Keratinocyte (primary cell): Measurements from ENCODE around the gene TBCD. TPM values are rescaled to one million over a fixed set of nuclear protein-coding genes. Genes with fewer than 3 reads are reported as not detected.

Source experiments
- DNase-seq: peaks from one replicate; pipeline ENCODE4 v3.0.0-alpha.2; 2011; ENCODE audit warnings: low read depth, missing footprints, low spot score
- FAIRE-seq: peaks from 2 replicates; lab custom pipeline; 2011; peaks lifted over from hg19 to GRCh38; lab: Jason Lieb, UNC
- H2AFZ ChIP-seq: 2 replicates; pipeline ENCODE4 v1.6.0; 2012; ENCODE audit warnings: low read length, control low read depth, inconsistent platforms; ENCODE audit not compliant: control insufficient read depth
- H3K27ac ChIP-seq: 2 replicates; pipeline ENCODE4 v1.5.1; 2011; ENCODE audit warnings: low read length; ENCODE audit not compliant: control insufficient read depth, insufficient read depth
- H3K27me3 ChIP-seq: 3 replicates; pipeline ENCODE4 v1.6.0; 2011; ENCODE audit warnings: low read length; ENCODE audit not compliant: control insufficient read depth, insufficient read depth; ENCODE audit errors: extremely low read depth
- H3K36me3 ChIP-seq, 2 experiments: 2 replicates in 1 of 2; 3 replicates in 1 of 2; pipeline ENCODE4 v1.5.1; 2011; ENCODE audit warnings: low read length in 2 of 2, mild to moderate bottlenecking in 1 of 2; ENCODE audit not compliant: control insufficient read depth in 2 of 2, insufficient read depth in 2 of 2; ENCODE audit errors: extremely low read depth in 1 of 2
- H3K4me1 ChIP-seq: 3 replicates; pipeline ENCODE4 v1.5.1; 2011; ENCODE audit warnings: low read length; ENCODE audit not compliant: control insufficient read depth, insufficient read depth; ENCODE audit errors: extremely low read depth
- H3K4me2 ChIP-seq: 3 replicates; pipeline ENCODE4 v1.6.0; 2011; ENCODE audit warnings: low read depth, low read length; ENCODE audit not compliant: control insufficient read depth, insufficient read depth; ENCODE audit errors: extremely low read depth
- H3K4me3 ChIP-seq, 3 experiments: fragments of 200-600 bp in 1 of 3; sonication (generic) in 1 of 3; 2 replicates in 2 of 3; 3 replicates in 1 of 3; pipeline ENCODE4 v1.5.1; 2011 to 2016; ENCODE audit warnings: low read length in 3 of 3, mild to moderate bottlenecking in 3 of 3, control low read depth in 2 of 3, inconsistent platforms in 1 of 3, low read depth in 1 of 3, mixed read lengths in 1 of 3, mixed run types in 1 of 3, moderate library complexity in 1 of 3; ENCODE audit not compliant: control insufficient read depth in 2 of 3, insufficient read depth in 2 of 3; ENCODE audit errors: extremely low read depth in 1 of 3
- H3K79me2 ChIP-seq: 2 replicates; pipeline ENCODE4 v1.6.0; 2012; ENCODE audit warnings: low read length; ENCODE audit not compliant: control insufficient read depth, insufficient read depth
- H3K9ac ChIP-seq: 3 replicates; pipeline ENCODE4 v1.6.0; 2011; ENCODE audit warnings: low read length; ENCODE audit not compliant: control insufficient read depth, insufficient read depth; ENCODE audit errors: extremely low read depth
- H3K9me1 ChIP-seq: 3 replicates; pipeline ENCODE4 v1.6.0; 2011; ENCODE audit warnings: low read length; ENCODE audit not compliant: control insufficient read depth, insufficient read depth; ENCODE audit errors: extremely low read depth
- H3K9me3 ChIP-seq: 2 replicates; pipeline ENCODE4 v1.5.1; 2012; ENCODE audit warnings: low read depth, low read length; ENCODE audit not compliant: control insufficient read depth
- H4K20me1 ChIP-seq: 3 replicates; pipeline ENCODE4 v1.6.0; 2011; ENCODE audit warnings: low read length; ENCODE audit not compliant: control insufficient read depth, insufficient read depth; ENCODE audit errors: extremely low read depth
- EZH2 ChIP-seq: IDR thresholded peaks from one replicate; pipeline ENCODE4 v1.6.1; 2012; ENCODE audit warnings: inconsistent platforms, mild to moderate bottlenecking, low read length, moderate library complexity
- dilution Hi-C: fragments of 300-500 bp; cut with MboI; formaldehyde crosslinking; loops from one replicate; pipeline ENCODE4 v1.7.0; 2020; ENCODE audit warnings: low sequenced_read_pairs; ENCODE audit not compliant: extremely low pct_ligation_motif_present
- polyA plus RNA-seq, 5 experiments: library from polyadenylated mRNA; depleted of rRNA in 3 of 5; stranded (reverse) in 3 of 5; stranded (forward) in 1 of 5; unstranded in 1 of 5; fragments of >200 nt; gene quantifications; 1 replicate in 1 of 5; 2 replicates in 3 of 5; 3 replicates in 1 of 5; pipeline versions ENCODE4 v1.2.1 to v1.2.3, GENCODE V29; 2011 to 2012; ENCODE audit warnings: missing spikeins in 2 of 5, low read depth in 1 of 5, low replicate concordance in 1 of 5
- TF ChIP-seq, protein P1 (sequence below), 3 experiments: IDR thresholded peaks in 1 of 3; conservative IDR thresholded peaks in 1 of 3; optimal IDR thresholded peaks in 1 of 3; 2 replicates in 2 of 3; 3 replicates in 1 of 3; pipeline versions ENCODE3 to v1.5.1; 2011; ENCODE audit warnings: low read length in 3 of 3, mild to moderate bottlenecking in 3 of 3, moderate library complexity in 2 of 3, control low read depth in 1 of 3, inconsistent platforms in 1 of 3; ENCODE audit not compliant: insufficient read depth in 2 of 3; ENCODE audit errors: extremely low read depth in 1 of 3

The TBCD gene
- polyA plus RNA-seq, 1 donor (not counting 4 experiments of a cell fraction or from before 2014, with no cell fraction given): 36.2 TPM

DNA sequence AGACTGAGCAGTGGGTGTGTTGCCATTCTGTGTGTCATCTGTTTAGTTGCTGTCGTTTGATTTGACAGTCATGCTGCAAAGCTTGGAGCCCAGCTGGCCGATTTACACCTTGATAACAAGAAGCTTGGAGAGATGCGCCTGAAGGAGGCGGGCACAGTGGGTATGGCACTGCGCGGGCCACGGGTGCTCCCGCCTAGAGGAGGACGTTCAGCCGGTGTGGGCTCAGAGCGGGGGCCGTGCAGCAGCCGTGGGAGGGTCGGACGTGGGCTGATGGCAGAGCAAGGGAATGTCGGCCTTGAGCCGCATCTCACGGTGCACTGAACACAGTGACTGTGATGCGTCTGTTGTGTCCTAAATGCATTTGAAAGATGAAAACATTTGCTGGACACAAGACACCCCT is 31.7 kb upstream of the TBCD start:
- Histone ChIP-seq H3K9ac (no peak overlapping the region), H4K20me1 (no peaks in the 10 kb centered on the region), H3K4me1 (peaks cover 13% of the 10 kb centered on the region), H3K9me3 (no peaks in the 10 kb centered on the region), H3K4me2 (no peak overlapping the region), H2AFZ (no peak overlapping the region), H3K9me1 (no peaks in the 10 kb centered on the region), H3K79me2 (peaks cover 14% of the 10 kb centered on the region), H3K36me3 (peaks cover 12 to 24% of the 10 kb centered on the region in 2 experiments), H3K4me3 (no peak overlapping the region), H3K27me3 (no peaks in the 10 kb centered on the region), H3K27ac (no peak overlapping the region)
- FAIRE-seq (no peak), DNase-seq (no peak)
- TF ChIP-seq, protein P1, sequence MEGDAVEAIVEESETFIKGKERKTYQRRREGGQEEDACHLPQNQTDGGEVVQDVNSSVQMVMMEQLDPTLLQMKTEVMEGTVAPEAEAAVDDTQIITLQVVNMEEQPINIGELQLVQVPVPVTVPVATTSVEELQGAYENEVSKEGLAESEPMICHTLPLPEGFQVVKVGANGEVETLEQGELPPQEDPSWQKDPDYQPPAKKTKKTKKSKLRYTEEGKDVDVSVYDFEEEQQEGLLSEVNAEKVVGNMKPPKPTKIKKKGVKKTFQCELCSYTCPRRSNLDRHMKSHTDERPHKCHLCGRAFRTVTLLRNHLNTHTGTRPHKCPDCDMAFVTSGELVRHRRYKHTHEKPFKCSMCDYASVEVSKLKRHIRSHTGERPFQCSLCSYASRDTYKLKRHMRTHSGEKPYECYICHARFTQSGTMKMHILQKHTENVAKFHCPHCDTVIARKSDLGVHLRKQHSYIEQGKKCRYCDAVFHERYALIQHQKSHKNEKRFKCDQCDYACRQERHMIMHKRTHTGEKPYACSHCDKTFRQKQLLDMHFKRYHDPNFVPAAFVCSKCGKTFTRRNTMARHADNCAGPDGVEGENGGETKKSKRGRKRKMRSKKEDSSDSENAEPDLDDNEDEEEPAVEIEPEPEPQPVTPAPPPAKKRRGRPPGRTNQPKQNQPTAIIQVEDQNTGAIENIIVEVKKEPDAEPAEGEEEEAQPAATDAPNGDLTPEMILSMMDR (optimal IDR thresholded peaks at IDR 0.05 in 1 of 3, IDR thresholded peaks at IDR 0.05 in 1 of 3, conservative IDR thresholded peaks at IDR 0.05 in 1 of 3; ENCODE audit: extremely low read depth in 1 of 3, insufficient read depth in 2 of 3, low read length in 3 of 3): no peak
- TF ChIP-seq EZH2: no peak
- dilution Hi-C loops: no loop called here

DNA sequence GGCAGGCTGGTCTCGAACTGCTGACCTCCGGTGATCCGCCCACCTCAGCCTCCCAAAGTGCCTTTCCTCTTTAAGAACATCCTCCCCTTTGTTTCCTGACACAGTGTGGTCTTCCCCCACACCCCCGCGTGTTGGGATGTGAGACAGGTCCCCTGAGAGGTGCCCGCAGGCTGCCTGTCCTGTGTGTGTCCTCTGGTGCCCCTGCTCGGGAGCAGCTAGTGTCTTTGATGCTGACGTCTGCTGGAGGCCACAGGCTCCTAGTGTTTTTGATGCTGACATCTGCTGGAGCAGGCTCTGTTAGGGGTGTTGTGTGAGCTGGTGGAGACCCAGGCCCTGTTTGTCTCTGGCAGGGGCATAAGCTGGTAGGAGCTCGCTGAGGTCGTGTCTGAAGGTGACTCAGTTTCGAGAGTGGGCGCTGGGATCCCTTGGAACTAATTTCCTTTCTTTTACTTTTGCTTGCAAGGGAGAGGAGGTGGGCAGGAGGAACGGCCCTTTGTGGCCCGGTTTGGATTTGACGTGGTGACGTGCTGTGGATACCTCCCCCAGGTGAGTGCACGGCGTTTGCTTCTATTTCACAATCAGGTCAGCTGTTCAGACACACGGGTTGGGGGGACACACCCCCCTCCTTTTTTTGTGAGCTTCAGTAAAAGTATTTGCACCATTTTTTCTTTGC is 29.4 kb upstream of the TBCD start:
- dilution Hi-C loops: no loop called here
- no peak overlapping the region for H2AFZ ChIP-seq
- H3K36me3 ChIP-seq: peaks cover 18 to 26% of the 10 kb centered on the region in 2 experiments
- H3K27ac ChIP-seq: no peak overlapping the region
- H3K4me2 ChIP-seq: no peak overlapping the region
- H3K27me3 ChIP-seq: no peaks in the 10 kb centered on the region
- peaks cover 8% of the 10 kb centered on the region for H3K4me1 ChIP-seq
- TF ChIP-seq, protein P1 (optimal IDR thresholded peaks at IDR 0.05 in 1 of 3, IDR thresholded peaks at IDR 0.05 in 1 of 3, conservative IDR thresholded peaks at IDR 0.05 in 1 of 3; ENCODE audit: extremely low read depth in 1 of 3, insufficient read depth in 2 of 3, low read length in 3 of 3): no peak
- no peak for TF ChIP-seq EZH2
- H3K9me3 ChIP-seq: no peaks in the 10 kb centered on the region
- no peak overlapping the region for H3K9ac ChIP-seq
- H3K9me1 ChIP-seq: no peaks in the 10 kb centered on the region
- no peaks in the 10 kb centered on the region for H4K20me1 ChIP-seq
- peaks cover 10% of the 10 kb centered on the region for H3K79me2 ChIP-seq
- H3K4me3 ChIP-seq: no peak overlapping the region
- DNase-seq: no peak
- FAIRE-seq: no peak
